ENCODE results near the gene SLC4A1AP.

The SLC4A1AP gene

DNA sequence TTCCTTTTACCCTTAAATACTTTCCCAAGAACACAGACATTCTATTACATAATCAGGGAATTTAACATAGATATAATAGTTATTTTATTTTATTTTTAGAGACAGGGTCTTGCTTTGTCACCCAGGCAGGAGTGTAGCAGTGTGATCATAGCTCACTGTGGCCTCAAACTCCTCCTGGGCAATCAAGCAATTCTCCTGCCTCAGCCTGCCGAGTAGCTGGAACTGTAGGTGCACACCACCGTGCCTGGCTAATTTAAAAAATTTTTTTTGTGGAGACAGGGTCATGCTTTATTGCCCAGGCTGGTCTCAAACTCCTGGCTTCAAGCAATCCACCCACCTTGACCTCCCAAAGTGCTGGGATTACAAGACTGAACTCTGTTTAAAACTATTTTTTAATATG, 45.6 kb downstream of the SLC4A1AP start:
- no peaks in the 10 kb centered on the region for H3K27me3 ChIP-seq (ENCODE audit: insufficient read depth, poor library complexity, severe bottlenecking)
- ATAC-seq (ENCODE audit: low read depth): no peak
- no peak for DNase-seq (ENCODE audit: low spot score)
- no peaks in the 10 kb centered on the region for H3K9me3 ChIP-seq (ENCODE audit: severe bottlenecking)
- H3K36me3 ChIP-seq (ENCODE audit: low read depth): no peaks in the 10 kb centered on the region
- no peak for TF ChIP-seq CTCF (IDR thresholded peaks at IDR 0.05; ENCODE audit: poor library complexity, severe bottlenecking)
- H3K4me3 ChIP-seq (ENCODE audit: severe bottlenecking): no peak overlapping the region
- H3K27ac ChIP-seq (ENCODE audit: poor library complexity, severe bottlenecking): peak overlapping the region; percentile 54
- peaks cover 40% of the 10 kb centered on the region for H3K4me1 ChIP-seq (ENCODE audit: insufficient read depth, poor library complexity, severe bottlenecking)

DNA sequence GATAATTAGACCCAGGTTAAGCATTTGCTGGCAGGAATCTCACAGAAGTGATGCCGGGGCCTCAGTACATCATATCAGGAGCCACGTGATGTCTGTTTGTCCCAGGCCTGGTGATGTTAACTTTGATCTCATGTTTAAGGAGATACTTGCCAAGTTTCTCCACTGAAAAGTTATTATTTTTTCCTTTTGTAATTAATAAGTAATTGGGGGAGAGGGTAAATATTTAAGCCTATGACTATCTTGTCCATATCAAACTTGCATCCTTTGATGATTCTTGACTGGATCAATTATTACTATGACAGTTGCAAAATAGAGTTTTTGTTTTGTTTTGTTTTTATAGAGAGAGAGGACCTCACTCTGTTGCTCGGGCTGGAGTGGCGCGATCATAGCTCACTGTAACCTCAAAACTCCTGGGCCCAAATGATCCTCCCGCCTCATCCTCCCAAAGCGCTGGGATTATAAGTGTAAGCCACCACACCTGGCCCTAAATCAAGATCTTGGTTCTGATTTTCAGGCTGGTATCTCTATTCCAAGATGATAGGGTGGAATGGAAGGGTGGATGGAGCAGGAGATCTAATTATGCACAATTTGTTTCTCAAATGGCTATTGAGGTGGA, 46.4 kb downstream of the SLC4A1AP start:
- ATAC-seq (ENCODE audit: low read depth) (no peak), DNase-seq (ENCODE audit: low spot score) (no peak)
- Histone ChIP-seq H3K9me3 (ENCODE audit: severe bottlenecking) (no peaks in the 10 kb centered on the region), H3K36me3 (ENCODE audit: low read depth) (no peaks in the 10 kb centered on the region), H3K4me3 (ENCODE audit: severe bottlenecking) (no peak overlapping the region), H3K27me3 (ENCODE audit: insufficient read depth, poor library complexity, severe bottlenecking) (no peaks in the 10 kb centered on the region), H3K27ac (ENCODE audit: poor library complexity, severe bottlenecking) (peak overlapping the region; percentile 54), H3K4me1 (ENCODE audit: insufficient read depth, poor library complexity, severe bottlenecking) (peaks cover 34% of the 10 kb centered on the region)
- no peak for TF ChIP-seq CTCF (IDR thresholded peaks at IDR 0.05; ENCODE audit: poor library complexity, severe bottlenecking)

DNA sequence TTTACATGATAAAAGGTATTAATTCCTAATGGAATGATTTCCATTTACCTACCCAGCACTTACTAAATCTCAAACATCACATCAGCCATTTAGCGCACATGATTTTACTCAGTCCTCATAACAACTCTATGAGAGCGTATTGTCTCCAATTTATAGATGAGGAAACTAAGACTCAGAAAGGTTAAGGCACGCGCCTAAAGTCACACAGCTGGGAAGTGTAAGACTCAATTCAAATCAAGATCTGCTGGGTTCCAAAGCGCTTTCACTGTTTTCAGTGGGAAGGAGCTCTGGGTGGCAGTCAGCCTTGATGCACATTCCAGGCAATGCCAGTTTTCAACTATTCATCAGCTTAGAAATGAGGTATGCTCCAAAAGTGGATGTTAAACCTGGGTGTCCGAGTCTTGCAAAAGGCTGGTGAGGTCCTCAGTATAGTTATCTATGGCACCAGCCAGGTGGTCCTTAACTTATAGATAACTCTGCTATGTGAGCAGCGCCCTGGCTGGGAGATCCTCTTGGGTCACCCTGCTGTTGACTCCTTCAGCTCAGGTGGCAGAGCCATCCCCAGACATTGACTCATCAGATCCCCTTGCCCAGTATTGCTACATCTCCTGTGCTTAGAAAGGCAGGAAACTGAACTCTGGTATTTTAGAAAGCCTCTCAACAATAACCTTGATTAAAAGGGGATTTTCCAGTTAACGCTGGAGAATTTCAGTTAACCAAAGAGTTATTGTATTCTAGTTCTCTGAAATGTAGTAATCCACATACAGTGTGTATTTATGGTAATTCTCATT, 47.1 kb downstream of the SLC4A1AP start:
- Histone ChIP-seq H3K27ac (ENCODE audit: poor library complexity, severe bottlenecking) (peak overlapping the region; percentile 54), H3K4me3 (ENCODE audit: severe bottlenecking) (no peak overlapping the region), H3K4me1 (ENCODE audit: insufficient read depth, poor library complexity, severe bottlenecking) (peaks cover 26% of the 10 kb centered on the region), H3K27me3 (ENCODE audit: insufficient read depth, poor library complexity, severe bottlenecking) (no peaks in the 10 kb centered on the region), H3K36me3 (ENCODE audit: low read depth) (no peaks in the 10 kb centered on the region), H3K9me3 (ENCODE audit: severe bottlenecking) (no peaks in the 10 kb centered on the region)
- TF ChIP-seq CTCF (IDR thresholded peaks at IDR 0.05; ENCODE audit: poor library complexity, severe bottlenecking): no peak
- DNase-seq (ENCODE audit: low spot score) (no peak), ATAC-seq (ENCODE audit: low read depth) (no peak)

DNA sequence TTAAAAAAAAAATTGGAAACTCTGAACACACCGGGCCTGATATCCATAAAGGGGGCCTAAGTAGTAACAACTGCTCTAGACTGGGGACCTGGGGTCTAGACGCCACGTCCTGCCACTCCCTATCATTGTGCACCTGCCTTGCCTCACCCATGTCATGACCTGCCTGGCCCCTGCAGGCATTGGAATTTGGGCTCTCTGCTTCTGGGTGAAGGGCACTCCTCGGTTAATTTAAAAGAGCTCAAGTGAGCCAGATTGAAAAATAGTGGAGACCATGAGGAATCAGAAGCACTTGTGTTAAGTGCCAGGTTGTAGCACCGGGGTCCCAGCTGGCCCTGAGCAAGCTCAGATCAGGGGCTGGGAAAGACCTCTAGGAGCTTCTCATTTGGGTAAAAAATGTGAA, 48.1 kb downstream of the SLC4A1AP start:
- H3K4me3 ChIP-seq (ENCODE audit: severe bottlenecking): no peak overlapping the region
- peak overlapping the region; percentile 54 for H3K27ac ChIP-seq (ENCODE audit: poor library complexity, severe bottlenecking)
- no peaks in the 10 kb centered on the region for H3K27me3 ChIP-seq (ENCODE audit: insufficient read depth, poor library complexity, severe bottlenecking)
- no peaks in the 10 kb centered on the region for H3K9me3 ChIP-seq (ENCODE audit: severe bottlenecking)
- no peaks in the 10 kb centered on the region for H3K36me3 ChIP-seq (ENCODE audit: low read depth)
- ATAC-seq (ENCODE audit: low read depth) (no peak), DNase-seq (ENCODE audit: low spot score) (no peak)
- peaks cover 21% of the 10 kb centered on the region for H3K4me1 ChIP-seq (ENCODE audit: insufficient read depth, poor library complexity, severe bottlenecking)
- TF ChIP-seq CTCF (IDR thresholded peaks at IDR 0.05; ENCODE audit: poor library complexity, severe bottlenecking): no peak

DNA sequence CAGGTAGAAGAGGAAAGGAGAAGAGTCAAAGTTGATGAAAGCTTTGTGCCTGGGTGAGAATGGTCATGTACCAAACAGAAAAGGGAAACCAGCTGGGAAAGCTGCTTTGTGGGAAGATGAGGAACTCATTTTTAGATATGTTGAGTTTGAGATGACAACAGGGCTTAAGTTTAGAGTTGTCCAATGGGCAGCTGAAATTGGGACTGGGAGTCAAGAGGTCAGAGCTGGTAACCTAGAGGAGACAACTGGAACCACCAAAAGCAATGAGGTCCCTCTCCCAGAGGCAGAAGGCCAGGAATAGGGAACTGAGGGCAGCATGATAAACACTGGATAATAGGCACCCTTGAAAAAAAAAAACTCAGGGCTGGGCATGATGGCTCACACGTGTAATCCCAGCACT, 48.8 kb downstream of the SLC4A1AP start:
- no peak for DNase-seq (ENCODE audit: low spot score)
- no peaks in the 10 kb centered on the region for H3K9me3 ChIP-seq (ENCODE audit: severe bottlenecking)
- H3K4me1 ChIP-seq (ENCODE audit: insufficient read depth, poor library complexity, severe bottlenecking): peaks cover 21% of the 10 kb centered on the region
- TF ChIP-seq CTCF (IDR thresholded peaks at IDR 0.05; ENCODE audit: poor library complexity, severe bottlenecking): no peak
- no peaks in the 10 kb centered on the region for H3K36me3 ChIP-seq (ENCODE audit: low read depth)
- no peaks in the 10 kb centered on the region for H3K27me3 ChIP-seq (ENCODE audit: insufficient read depth, poor library complexity, severe bottlenecking)
- H3K27ac ChIP-seq (ENCODE audit: poor library complexity, severe bottlenecking): no peak overlapping the region
- H3K4me3 ChIP-seq (ENCODE audit: severe bottlenecking): no peak overlapping the region
- ATAC-seq (ENCODE audit: low read depth): no peak
